Measurements from ENCODE around the gene ZBTB7B. TPM values are rescaled to one million over a fixed set of nuclear protein-coding genes. Genes with fewer than 3 reads are reported as not detected.

ZBTB7B gene
- total and polyA plus RNA-seq, 9 of the 15 experiments (the other 6 are each of a cell fraction or from before 2014, with no cell fraction given), result 0.04 to 46.5 (median 15.2) TPM

GRCh38 chr1:155062702-155063411 lies 60.3 kb downstream of the ZBTB7B start (continued):
- TF ChIP-seq HNRNPH1 (optimal IDR thresholded peaks at IDR 0.05; ENCODE audit: low read depth, low read length) (no peak), PTBP1 (IDR thresholded peaks at IDR 0.05; ENCODE audit: low read depth, low read length) (no peak), ZNF280B (CRISPR knock-in tag; IDR thresholded peaks at IDR 0.05) (no peak), TCF3 (CRISPR knock-in tag; IDR thresholded peaks at IDR 0.05) (no peak), CREBBP (IDR thresholded peaks at IDR 0.05; ENCODE audit: low read depth, low read length) (no peak), REST (IDR thresholded peaks at IDR 0.05; ENCODE audit: borderline replicate concordance) (peak; percentile 93), REST (CRISPR knock-in tag; IDR thresholded peaks at IDR 0.05; ENCODE audit: low read depth) (no peak), ZNF589 (CRISPR knock-in tag; IDR thresholded peaks at IDR 0.05; ENCODE audit: low read depth) (no peak), ZBTB33 (CRISPR knock-in tag; IDR thresholded peaks at IDR 0.05) (peak; percentile 57), ZNF277 (CRISPR knock-in tag; IDR thresholded peaks at IDR 0.05; ENCODE audit: borderline replicate concordance) (no peak), ZC3H8 (IDR thresholded peaks at IDR 0.05) (no peak), MYC (IDR thresholded peaks at IDR 0.05; ENCODE audit: low read depth, low read length) (no peak), MYC (CRISPR knock-in tag; IDR thresholded peaks at IDR 0.05; ENCODE audit: borderline replicate concordance, low read depth) (no peak), ARHGAP35 (IDR thresholded peaks at IDR 0.05; ENCODE audit: partially characterized antibody) (no peak)

All from K562 (cell line).